HG03045 (cell line): ENCODE measurements around the gene GBE1.
"Not testable (repeated sequence)": the region's sequence is repeated elsewhere in the genome, so short reads cannot be mapped to it uniquely, and the experiment has no call there.

Source experiments
- ATAC-seq: cut with Tn5 transposase; IDR thresholded peaks from one replicate; pipeline ENCODE4 v1.9.1; 2021; ENCODE audit warnings: mild to moderate bottlenecking, moderate library complexity; ENCODE audit not compliant: unreplicated experiment

GBE1 gene

GRCh38 chr3:81545572-81545971, 215.9 kb downstream of the GBE1 start:
- ATAC-seq: no peak

- ATAC-seq: no peak
Measured at GRCh38 chr3:81544385-81544784, 217.1 kb downstream of the GBE1 start.

DNA sequence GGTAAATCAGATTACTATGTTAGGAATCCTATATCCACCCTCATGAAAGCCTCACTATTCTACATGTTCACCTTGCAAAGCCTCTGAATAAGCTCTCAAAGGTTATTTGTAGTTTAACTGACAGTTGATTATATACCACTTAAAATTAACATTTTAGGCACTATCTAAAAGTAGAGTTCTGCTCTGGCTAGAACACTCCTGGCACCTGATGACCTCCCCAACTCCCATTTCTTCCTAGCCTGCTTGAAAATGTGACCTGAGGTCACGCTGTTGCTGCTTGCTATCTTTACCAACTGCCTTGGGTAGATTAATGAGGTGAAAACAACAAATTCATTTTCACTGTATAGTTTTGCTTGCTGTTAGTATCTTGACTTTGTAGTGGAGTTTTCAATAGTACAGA, 220.7 kb downstream of the GBE1 start:
- ATAC-seq: no peak

DNA sequence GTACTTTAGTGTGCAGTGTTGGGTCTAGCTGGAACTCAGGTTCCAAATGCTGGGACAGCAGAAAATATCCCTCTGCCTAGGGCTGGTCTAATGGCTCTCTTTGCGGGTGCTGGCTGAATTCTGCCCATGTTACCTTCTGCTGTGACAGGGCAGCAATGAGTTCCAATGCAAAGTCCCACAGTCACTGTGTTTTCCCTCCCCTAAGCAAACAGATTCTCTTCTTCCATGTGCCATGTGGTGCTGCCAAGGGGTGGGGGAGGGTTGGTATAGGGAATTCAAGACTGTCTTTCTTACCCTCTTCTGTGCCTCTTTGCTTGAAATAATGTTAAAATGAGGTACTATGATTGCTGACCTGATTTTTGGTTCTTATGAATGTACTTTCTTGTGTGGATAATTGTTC, 229.6 kb downstream of the GBE1 start:
- no peak for ATAC-seq

DNA sequence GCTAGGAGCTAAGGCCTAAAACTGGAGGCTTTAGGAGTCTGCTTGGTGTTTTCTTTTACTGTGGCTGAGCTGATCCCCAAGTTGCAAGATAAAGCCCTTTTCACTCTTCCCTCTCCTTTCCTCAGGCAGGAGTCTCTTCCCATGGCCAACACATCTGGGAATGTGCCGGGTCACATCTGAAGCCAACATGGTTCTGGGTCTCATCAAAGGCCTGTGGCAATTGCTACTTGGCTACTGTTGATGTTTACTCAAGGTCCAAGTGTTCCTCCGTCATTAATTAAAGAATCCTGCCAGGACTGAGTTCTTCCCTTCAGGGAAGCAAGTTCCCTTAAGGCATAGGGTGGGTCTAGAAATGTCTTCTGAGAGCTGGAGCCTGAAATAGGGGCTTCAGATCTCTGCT, 230.2 kb downstream of the GBE1 start:
- no peak for ATAC-seq

DNA sequence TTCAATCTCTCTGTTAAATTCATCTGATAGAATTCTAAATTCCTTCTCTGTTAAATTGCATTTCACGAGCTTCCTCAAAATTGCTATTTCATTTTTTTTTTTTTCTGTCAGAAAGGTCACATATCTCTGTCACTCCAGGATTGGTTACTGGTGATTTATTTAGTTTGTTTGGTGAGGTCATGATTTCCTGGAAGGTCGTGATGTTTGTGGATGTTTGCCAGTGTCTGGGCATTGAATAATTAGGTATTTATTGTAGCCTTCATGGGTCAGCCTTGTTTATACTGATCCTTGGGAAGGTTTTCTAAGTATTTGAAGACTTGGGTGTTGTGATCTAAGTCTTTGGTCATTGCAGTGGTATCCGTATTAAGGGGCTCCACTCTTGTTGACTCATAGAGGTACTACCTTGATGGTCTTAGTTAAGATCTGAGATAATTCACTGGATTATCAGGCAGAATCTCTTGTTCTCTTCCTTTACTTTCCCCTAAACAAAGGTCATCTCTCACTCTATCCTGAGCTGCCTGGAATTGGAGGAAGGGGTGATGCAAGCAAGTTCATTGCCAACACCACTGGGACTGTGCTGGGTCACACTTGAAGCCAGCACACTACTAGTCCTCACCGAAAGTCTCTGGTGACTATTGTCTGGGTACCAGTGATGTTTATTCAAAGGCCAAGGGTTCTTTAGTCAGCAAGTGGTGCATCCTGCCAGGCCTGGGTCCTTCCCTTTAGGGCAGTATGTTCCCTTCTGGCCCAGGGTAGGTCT, 231.1 kb downstream of the GBE1 start:
- no peak for ATAC-seq

- ATAC-seq: no peak
Measured at GRCh38 chr3:81521855-81522254, 239.6 kb downstream of the GBE1 start.

DNA sequence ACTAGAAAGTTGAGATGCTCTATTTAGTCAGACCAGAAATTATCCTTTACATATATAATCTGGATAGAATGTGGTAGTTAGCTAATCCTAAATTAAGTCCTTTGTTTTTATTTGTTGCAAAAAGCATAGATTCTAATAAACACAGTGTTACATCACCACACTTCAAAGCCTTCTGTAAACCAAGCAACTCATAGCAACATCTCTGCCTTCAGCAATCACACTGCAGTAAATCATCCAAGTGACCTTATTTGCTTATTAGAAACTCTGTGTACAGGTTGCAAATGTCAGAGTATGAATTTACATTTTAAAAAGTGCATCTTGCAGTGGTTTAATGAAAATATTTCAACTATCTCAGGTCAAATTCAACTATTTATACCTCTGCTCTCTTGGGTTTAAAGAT, 242.5 kb downstream of the GBE1 start:
- ATAC-seq: no peak

- no peak for ATAC-seq
Measured at GRCh38 chr3:81516042-81516441, 245.4 kb downstream of the GBE1 start.

GRCh38 chr3:81513591-81513990, 247.9 kb downstream of the GBE1 start:
- no peak for ATAC-seq

- ATAC-seq: no peak
Measured at GRCh38 chr3:81503026-81503425, 258.4 kb downstream of the GBE1 start.

DNA sequence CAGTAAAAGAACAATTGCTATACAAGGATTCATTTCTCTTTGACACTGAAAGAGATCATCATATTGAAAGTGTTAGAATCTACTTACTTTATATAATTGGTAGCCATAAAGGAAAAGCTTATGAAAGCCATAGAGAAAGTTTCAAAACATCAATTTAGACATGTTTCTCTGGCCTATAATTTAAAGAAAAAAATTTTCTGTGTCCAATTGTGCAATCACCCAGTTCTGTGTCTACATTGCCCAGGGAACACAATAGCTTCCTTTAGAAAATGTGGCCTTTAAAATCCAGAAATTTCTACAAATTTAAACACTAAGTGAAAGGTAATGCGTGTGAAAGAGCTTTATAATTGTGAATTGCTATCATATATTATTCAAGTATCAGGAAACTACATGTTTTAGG, 259.2 kb downstream of the GBE1 start:
- no peak for ATAC-seq

- ATAC-seq: peak; percentile 96
Measured at GRCh38 chr3:81500039-81500438, 261.4 kb downstream of the GBE1 start.

- ATAC-seq: no peak
Measured at GRCh38 chr3:81497572-81498251, 263.7 kb downstream of the GBE1 start.

GRCh38 chr3:81496407-81497104, 264.9 kb downstream of the GBE1 start:
- ATAC-seq: no peak

DNA sequence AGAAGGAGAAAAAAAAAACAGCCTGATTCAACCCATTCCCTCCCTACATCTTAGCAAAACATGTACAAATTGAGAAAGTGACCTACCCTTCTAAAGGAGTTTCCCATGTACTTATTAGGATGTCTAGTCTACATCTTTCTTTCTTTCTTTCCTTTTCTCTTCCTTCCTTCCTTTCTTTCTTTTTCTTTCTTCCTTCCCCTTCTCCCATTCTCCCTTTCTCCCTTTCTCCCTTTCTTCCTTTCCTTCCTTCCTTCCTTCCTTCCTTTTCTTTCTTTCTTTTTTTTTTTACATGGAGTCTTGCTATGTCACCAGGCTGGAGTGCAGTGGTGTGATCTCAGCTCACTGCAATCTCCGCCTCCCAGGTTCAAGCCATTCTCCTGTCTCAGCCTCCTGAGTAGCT, 269.0 kb downstream of the GBE1 start:
- ATAC-seq: not testable (repeated sequence)

- ATAC-seq: no peak
Measured at GRCh38 chr3:81492040-81492439, 269.4 kb downstream of the GBE1 start.

GRCh38 chr3:81490541-81491288, 270.7 kb downstream of the GBE1 start:
- peak; percentile 93 for ATAC-seq

GRCh38 chr3:81485444-81485865, 276.0 kb downstream of the GBE1 start:
- peak; percentile 98 for ATAC-seq

- ATAC-seq: no peak
Measured at GRCh38 chr3:81484520-81484919, 276.9 kb downstream of the GBE1 start.

DNA sequence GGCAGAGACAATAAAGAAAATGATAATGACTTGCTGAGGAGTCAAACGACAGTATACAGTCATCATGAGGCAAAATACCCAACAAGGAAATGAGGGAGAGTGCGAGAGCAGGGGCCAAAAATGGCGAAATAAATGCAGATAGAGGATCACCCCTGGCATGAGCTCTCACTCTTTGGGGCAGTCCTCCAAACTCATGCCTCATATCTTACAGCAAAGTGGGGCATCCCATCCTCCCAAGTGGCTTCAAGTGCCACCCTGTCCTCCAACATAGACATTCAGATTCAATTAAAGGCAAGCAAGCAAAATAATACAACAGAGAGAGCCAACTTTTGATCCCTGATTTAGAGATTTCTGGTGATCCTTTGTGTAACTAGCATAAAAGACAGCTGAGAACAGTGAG, 278.4 kb downstream of the GBE1 start:
- no peak for ATAC-seq
